NCI-H187 treated with DMSO at 0.1 percent for 48 hours (cell line): ENCODE results near the gene EDC3.
"Not testable (repeated sequence)": the region's sequence is repeated elsewhere in the genome, so short reads cannot be mapped to it uniquely, and the experiment has no call there.

Source experiments
- DNase-seq: peaks from one replicate; lab custom pipeline; 2025; lab: John Stamatoyannopoulos, UW

Gene EDC3

DNA sequence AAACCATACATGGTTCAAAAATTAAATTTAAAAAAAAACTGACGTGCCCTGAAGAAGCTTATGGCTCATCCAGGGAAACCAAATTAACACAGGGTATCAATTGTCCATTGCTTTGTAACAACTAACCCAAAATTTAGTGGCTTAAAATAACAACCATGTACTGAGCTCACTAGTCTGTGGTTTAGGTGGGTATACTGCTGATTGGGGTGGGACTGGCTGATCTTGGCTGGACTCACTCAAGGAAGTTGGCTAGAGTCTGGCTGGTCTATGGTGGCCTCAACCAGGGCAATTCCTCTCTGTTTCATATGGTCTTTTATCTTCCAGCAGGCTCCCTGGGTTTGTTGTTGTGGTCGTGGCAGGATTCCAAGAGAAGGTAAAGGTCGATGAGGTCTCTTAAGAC is 14.1 kb upstream of the EDC3 start:
- DNase-seq: no peak

DNA sequence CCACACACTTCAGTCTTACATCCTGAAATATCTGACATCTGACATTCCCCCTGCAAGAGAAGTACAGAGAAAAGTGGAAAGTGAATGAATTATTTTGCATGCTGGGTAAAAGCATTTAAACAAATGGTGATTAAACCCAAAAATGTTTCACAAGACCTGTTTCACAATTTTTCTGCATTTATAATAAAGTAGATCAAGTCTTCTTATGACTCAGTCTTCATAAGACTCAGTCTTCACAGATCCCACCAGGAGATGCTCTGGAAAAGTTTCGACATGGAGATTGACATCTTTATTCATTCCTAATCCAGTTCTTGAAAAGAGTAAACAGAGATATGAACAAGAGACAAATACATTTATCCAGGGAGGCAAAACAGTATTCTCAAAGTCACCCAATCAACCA is 13.2 kb upstream of the EDC3 start:
- no peak for DNase-seq

DNA sequence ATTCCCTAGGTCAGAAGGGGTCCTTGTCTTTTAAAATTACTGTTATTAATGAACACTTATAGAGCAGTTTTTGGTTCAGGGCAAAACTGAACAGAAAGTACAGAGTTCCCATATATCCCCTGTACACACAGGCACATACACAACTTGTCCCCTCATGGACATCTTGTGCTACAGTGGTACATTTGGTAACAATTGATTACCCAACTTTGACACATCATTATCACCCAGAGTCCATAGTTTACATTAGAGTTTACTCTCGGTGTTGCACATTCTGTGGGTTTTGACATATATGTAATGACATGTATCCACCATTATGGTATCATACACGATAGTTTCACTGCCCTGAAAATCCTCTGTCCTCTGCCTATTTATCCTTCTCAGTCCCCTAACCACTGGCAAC is 984 bp upstream of the EDC3 start:
- DNase-seq: no peak

DNA sequence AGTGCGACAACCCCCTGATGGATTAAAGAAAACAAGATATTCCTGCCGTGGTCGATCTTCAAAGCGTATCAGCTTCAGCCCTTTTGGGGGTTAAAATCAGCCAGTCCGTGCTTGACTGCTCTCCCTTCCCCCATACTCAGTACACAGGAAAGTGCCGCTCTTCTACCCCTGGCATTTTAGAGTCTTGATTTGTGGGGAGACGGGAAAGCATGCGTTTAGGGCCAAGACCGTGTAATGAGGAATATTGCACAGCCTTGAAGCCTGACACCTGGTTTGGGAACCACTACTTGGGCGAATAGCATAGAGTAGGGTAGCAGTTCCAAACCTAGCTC is 540 bp upstream of the EDC3 start:
- DNase-seq: no peak

DNA sequence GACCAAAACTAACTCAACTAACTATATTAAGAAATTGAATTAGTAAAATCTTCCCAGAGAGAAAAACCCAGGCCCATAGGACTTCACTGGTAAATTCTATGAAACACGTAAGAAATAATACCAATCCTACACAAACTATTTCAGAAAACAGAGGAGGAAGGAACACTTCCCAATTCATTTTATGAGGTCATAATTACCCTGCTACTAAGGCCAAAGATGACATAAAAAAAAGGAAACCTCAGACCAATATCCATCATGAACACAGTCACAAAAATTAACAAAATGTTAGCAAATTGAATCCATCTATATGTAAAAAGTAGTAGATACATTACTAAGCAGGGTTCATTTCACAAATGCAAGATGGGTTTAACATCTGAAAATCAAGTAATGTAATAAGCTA is 3.5 kb downstream of the EDC3 start:
- no peak for DNase-seq

DNA sequence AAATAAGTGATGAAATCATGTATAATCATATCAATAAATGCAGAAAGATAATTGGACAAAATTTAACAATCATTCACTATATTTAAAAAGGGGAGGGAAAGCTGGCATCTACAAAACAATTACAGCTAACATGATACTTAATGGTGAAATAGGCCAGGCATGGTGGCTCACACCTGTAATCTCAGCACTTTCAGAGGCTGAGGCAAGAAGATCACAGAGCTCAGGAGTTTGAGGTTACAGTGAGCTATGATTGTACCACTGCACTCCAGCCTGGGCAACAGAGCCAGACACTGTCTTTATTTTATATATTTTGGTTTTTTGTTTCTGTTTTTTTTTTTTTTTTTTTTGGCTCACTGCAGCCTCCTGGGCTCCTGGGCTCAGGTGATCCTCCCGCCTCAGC is 12.1 kb downstream of the EDC3 start:
- no peak for DNase-seq

DNA sequence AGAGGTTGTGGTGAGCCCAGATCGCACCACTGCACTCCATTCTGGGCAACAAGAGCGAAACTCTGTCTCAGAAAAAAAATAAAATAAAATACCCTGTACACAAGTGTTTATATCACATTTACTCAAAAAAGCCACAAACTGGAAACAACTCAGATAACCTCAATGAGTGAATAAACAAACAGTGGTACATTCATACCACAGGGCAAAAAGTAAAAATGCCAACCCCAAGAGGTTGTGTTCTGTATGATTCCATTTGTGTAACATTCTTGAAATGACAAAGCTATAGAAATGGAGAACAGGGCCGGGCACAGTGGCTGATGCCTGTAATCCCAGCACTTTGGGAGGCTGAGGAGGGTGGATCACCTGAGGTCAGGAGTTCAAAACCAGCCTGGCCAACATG is 12.9 kb downstream of the EDC3 start:
- no peak for DNase-seq

DNA sequence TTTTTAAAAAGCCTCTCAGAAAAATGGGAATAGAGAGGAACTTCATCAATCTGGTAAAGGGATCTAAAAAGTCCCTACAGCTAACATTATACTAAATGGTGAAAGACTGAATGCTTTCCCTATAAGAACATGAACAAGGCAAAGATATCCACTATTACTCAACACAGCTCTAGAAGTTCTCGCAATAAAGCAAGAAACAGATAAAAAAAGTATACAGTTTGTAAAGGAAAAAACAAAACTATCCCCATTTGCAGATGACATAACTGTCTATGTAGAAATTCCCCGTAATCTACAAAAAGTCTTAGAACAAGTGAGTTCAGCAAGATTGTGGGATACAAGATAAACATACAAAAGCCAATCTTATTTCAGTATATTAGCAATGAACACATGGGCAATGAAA is 15.4 kb downstream of the EDC3 start:
- no peak for DNase-seq

DNA sequence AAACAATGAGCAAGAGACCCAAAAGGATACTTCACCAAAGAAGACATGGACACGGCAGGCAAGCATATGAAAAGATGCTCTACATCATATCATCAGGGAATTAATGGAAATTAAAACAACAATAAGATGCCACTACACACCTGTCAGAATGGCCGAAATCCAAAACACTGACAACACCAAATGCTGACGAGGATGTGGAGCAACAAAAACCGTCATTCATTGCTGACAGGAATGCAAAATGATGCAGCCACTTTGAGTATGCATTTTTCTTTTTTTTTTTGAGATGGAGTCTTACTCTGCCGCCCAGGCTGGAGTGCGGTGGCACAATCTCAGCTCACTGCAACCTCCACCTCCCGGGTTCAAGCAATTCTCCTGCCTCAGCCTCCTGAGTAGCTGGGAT is 19.0 kb downstream of the EDC3 start:
- DNase-seq: no peak

DNA sequence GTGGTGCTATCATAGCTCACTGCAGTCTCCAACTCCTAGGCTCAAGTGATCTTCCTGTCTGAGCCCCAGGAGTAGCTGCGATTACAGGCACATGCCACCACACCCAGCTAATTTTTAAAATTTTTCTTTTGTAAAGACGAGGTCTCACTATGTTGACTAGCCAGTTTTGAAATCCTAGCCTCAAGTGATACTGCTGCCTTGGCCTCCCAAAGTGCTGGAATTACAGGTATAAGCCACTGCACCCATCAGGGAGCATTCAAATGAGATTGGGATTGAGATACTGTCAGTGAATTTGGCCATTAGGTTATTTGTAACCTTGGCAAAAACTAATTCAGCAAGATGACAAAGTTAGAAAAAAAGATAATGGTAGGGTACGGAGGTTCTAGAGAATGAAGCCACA is 21.7 kb downstream of the EDC3 start:
- no peak for DNase-seq

DNA sequence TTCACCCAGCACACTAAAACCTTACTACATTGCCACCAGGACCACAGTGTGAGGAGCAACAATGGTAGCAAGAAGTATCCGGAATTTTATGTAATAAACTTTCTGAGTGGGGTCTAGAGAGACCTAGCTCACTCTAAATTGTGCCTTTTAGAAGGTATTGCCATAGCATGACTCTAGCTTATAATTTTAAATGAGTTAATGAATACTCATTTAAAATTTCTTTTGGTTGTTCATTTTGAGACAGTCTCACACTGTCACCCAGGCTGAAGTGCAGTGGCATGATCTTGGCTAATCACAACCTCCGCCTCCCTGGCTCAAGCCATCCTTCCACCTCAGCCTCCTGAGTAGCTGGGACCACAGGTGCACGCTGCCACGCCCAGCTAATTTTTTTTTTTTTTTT is 26.2 kb downstream of the EDC3 start:
- no peak for DNase-seq

DNA sequence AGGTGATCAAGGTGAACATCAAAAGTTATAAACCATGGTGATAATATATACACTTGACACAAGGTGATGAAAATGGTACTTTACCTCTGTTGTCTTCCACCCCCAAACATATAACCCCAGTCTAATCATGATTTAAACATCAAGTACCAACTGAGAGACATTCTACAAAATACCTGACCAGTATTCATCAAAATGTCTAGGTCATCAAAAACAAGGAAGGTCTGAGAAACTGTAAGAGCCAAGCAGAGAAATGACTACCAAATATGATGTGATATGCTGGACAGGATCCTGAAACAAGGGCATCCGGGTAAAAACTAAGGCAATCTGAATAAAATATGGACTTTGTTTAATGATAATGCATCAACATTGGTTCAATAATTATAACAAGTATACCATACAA is 27.8 kb downstream of the EDC3 start:
- DNase-seq: no peak

DNA sequence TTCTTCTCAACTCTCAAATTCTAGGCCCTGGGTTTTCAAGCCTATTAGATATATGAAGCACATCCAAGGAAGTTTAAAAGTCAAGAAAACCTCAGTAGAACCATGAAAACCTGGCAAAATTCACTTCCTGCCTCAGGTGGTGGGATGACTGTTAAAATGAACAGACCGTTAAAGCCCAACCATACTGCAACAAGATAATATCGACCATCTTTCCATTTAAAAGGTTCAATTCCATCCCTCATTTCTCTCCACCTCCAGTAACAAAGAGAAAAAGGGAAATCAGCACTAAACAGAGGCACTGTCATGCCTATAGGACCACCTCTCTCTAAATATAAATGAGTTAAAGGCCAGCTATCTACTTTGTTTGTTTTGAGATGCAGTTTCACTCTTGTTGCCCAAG is 31.2 kb downstream of the EDC3 start:
- no peak for DNase-seq

DNA sequence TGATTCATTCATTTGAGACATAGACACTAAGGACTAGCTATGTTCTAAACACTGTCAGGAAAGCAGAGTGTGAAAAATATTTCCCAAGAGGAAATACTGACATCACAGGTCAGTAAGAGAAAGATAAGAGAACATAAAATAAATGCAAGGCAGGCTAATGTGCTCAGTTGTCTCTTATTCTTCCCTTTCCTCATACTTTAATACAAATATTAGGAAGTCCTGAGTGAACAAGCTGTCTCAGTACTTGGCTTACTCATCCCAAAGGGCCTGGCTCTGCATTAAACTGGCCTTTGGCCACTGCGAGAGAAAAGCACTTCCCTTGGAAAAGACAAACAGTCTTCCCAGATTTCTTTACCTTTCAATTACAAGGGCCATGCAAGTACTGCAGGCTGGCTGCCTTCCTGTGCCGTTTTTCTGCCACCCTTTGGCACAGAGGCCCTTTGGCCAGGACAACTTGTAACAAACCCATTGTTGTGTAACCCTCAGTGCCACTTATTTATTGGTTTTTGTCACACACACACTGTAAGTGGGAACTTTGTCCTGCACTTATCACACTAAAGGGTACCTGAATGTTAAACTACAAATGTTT is 31.7 kb downstream of the EDC3 start:
- no peak for DNase-seq

DNA sequence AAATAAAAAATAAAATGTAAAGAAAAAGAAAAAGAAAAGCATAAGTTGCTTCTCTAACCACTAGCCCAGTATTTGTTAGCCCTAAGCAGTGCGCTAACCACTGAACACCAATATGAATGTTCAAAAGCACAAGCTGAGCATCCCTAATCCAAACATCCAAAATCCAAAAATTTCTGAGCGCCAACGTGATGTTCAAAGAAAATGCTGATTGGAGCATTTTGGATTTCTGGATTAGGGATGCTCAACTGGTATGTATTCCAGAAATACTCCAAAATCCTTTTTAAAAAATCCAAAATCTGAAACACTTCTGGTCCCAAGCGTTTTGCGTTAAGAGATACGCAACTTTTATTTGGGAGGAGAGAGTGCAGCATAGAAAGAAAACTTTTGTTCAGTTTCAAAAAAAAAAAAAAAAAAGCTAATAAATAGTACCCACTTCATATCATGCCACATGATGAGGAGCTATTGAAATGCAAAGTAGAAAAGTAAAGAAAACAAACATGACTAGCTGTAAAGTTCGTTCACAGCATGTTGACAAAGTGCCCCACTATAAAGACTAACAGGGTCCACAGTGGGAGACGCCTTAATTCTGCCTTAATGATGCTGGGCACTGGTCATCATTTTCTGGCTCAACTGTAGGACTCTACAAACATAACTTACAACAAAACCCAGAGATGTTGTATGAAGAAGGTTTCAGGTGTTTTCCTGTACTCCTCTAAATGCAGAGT is 32.4 kb downstream of the EDC3 start:
- DNase-seq: no peak

DNA sequence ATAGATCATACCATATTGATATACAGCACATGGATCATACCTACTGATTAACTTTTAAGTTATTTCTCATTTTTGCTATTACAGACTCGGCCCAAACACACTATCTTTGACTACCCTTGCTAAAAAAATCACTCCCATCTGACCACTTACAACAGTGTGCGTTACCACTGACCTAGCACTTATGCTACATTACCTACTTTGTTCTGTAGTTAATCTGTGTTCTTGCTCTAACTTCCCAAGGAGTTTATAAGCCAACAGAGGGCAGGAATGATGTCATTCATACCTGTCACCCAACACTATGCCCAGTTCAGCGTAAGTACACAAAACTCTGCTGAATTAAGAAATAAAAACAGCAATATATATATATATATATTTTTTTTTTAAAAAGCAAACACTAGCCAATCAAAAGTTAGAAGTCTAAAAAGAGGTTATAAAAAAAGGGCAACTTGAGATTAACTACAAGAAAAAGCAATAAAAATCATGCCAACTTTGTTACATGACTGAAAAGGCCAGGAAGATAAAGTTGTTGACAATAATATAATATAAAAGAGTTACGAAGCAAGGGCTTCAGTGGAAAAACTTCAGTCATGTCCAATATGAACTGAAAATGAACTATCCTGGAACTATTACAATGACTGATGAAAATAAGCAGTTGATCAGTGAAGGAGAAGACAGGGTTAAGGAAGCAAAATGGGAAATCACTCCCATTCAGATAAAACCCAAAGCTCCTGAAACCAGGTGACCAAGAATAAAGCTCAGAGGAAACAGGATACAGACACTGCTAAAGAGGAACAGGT is 33.6 kb downstream of the EDC3 start:
- no peak for DNase-seq

DNA sequence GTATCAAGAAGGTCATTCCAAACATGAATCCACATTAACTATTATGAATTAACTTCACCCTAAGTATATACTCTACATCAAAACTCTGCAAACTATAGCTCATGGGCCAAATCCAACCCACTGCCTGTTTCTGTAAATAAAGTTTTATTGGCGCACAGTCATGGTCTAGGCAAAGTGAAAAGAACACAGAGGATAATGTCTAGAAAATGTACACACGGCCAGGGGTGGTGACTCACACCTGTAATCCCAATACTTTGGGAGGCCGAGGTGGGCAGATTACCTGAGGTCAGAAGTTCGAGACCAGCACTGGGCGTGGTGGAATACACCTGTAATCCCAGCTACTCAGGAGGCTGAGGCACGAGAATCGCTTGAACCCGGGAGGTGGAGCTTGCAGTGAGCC is 34.5 kb downstream of the EDC3 start:
- not testable (repeated sequence) for DNase-seq

DNA sequence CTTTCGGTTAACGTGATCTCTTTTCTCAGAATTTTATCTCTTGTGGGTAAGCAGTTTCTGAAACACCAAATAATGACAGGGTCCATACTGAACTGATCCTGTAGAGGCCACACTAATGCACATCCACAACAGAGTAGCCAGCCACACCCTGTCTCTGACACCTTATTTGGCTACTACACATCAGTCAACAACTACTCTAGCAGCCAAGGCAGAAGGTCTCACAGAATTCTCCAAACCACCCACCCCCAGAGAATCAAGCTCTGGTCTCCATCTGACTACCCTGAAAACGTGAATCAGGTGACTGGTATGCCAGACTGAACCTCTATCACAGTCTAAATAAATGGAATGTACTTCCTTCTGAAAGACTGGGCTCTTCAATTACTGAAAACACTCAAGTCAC is 38.0 kb downstream of the EDC3 start:
- DNase-seq: no peak

DNA sequence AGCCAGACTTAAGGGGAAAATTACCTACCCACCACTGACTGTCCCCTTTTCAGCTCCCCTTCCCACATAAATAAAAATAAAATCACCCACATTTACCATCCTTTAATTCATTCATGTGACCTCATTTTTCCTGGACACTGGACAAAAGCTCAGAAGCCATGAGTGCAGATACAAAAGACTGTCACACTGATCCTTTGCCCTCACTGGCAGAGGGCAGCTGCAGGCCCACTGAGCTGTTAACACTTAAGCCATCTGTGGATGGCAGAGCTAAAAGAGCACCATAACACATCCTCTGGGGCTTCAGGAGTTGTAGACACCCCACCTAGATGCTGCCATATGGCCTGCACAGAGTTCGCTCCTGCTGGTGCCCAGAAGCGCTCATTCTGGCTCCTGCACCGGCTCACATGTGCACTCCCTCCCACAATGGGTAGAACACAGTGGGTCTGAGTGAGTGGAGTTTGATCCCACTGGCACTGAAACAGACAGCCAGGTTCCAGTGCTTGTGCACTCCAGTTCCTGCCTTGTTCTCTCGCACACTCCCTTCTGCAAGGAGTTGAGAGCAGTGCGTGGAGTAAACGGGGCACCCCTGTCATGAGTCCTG is 38.8 kb downstream of the EDC3 start:
- DNase-seq: no peak

DNA sequence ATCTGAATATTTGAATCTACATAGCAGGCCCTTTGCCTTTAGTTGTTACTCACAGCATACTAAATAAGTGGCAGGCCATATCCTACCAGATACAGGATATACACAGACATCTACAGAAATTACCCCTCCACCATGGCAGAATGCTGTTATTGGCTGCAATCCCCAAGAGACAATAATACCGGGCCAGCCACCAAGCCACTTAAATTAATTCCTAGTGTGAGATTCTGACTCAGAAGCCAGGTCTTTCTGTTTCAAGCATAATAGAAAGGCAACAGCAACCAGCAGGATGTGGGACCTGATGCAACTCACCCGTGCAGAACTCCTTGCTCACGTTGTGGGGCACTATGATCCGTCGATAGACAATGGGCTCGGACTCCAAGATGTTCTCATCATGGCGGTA is 40.4 kb downstream of the EDC3 start:
- DNase-seq: no peak

DNA sequence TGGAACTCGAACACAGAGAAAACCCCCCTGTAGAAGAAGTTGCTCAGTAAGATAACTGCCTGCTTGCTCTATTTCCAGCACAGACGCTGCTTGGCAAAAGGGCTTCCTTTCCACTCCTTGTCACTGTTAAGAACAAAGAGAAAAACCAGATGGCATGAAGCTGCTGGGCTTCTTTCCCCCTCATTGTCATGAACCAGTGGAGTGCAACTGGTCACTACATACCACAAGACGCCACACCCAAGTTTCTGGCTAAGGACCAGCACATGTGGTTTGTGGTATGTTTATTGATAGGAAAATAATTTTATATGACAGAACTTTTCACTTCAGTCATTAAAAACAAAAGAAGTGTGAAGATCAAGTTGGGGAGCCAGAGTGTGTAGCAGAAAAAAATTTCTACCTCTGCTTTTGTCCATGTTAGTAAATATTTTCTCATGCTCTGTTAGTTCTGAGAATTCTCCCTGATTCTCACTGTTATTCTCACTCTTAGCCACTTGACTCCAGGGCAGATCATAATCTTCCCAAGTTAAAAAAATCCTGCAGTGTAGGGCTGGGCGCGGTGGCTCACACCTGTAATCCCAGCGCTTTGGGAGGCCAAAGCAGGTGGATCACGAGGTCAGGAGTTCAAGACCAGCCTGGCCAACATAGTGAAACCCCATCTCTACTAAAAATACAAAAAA is 42.3 kb downstream of the EDC3 start:
- no peak for DNase-seq

DNA sequence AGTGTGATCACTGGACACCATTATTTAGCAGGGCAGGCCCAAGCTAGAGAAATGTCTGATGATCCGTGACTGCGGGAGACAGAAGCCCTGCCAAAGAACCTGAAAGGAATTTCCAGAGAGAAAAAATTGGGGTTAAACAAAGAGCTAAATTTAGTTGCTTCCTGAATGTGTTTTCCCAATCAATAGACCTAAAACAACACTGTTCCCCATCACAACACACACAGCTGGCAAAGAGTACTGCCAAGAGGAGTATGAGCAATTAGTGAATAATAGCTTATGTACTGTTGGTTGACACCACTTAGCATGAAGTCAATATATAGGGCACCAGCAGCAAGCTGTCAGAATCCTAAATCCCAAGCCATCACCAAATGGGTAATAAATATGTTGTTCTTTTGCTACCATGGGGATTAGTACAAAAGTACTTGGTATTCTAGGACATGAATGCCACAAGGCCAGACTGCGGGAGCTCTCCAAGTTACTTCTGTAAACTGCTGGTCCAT is 44.5 kb downstream of the EDC3 start:
- DNase-seq: no peak
